Chondrocyte (in vitro differentiated cells): ENCODE measurements around the gene GPBAR1. TPM values are rescaled to one million over a fixed set of nuclear protein-coding genes. Genes with fewer than 3 reads are reported as not detected.
A peak's percentile ranks its signal among the peaks of the same experiment; 100 is the strongest.
"Not testable (repeated sequence)": the region's sequence is repeated elsewhere in the genome, so short reads cannot be mapped to it uniquely, and the experiment has no call there.

Experiments
- DNase-seq: peaks from one replicate; pipeline ENCODE4 v3.0.0; 2021; ENCODE audit warnings: mixed read lengths, low spot score
- H3K27ac Mint-ChIP-seq: one replicate; pipeline ENCODE4 v1.8.0; 2021; ENCODE audit warnings: mild to moderate bottlenecking, moderate library complexity, mixed read lengths; ENCODE audit not compliant: unreplicated experiment
- H3K27me3 Mint-ChIP-seq: 2 replicates; pipeline ENCODE4 v1.8.0; 2021; ENCODE audit warnings: low read depth, mixed read lengths
- H3K36me3 Mint-ChIP-seq: 2 replicates; pipeline ENCODE4 v1.8.0; 2021; ENCODE audit warnings: low read depth, mixed read lengths
- H3K4me1 Mint-ChIP-seq: 2 replicates; pipeline ENCODE4 v1.8.0; 2021; ENCODE audit warnings: low read depth, mild to moderate bottlenecking, mixed read lengths
- H3K4me3 Mint-ChIP-seq: one replicate; pipeline ENCODE4 v1.8.0; 2021; ENCODE audit warnings: mild to moderate bottlenecking, moderate library complexity, mixed read lengths; ENCODE audit not compliant: unreplicated experiment
- H3K9me3 Mint-ChIP-seq: 2 replicates; pipeline ENCODE4 v1.8.0; 2021; ENCODE audit warnings: low read depth, mixed read lengths
- CTCF ChIP-seq: fragments of 200-600 bp; sonication (generic); IDR thresholded peaks from 2 replicates; pipeline ENCODE4 v1.5.0; 2021; ENCODE audit warnings: antibody characterized with exemption, mild to moderate bottlenecking, moderate library complexity
- total RNA-seq: library from RNA; stranded (reverse); gene quantifications from 3 replicates; pipeline ENCODE4 v1.2.1, GENCODE V29; 2021

The GPBAR1 gene
- total RNA-seq, 1 donor from 2014 or later: 0.10 TPM

- no peak for DNase-seq
- Mint-ChIP-seq H3K4me1 (peaks cover 40% of the 10 kb centered on the region), H3K27me3 (no peaks in the 10 kb centered on the region), H3K9me3 (no peaks in the 10 kb centered on the region), H3K27ac (peak overlapping the region; percentile 90), H3K4me3 (peak overlapping the region; percentile 95), H3K36me3 (peaks cover 23% of the 10 kb centered on the region)
- no peak for TF ChIP-seq CTCF
Measured at GRCh38 chr2:218271865-218272530, 11.2 kb downstream of the GPBAR1 start.

- no peak overlapping the region for H3K4me3 Mint-ChIP-seq
- H3K27ac Mint-ChIP-seq: peak overlapping the region; percentile 84
Measured at GRCh38 chr2:218272531-218273212, 11.9 kb downstream of the GPBAR1 start.

DNA sequence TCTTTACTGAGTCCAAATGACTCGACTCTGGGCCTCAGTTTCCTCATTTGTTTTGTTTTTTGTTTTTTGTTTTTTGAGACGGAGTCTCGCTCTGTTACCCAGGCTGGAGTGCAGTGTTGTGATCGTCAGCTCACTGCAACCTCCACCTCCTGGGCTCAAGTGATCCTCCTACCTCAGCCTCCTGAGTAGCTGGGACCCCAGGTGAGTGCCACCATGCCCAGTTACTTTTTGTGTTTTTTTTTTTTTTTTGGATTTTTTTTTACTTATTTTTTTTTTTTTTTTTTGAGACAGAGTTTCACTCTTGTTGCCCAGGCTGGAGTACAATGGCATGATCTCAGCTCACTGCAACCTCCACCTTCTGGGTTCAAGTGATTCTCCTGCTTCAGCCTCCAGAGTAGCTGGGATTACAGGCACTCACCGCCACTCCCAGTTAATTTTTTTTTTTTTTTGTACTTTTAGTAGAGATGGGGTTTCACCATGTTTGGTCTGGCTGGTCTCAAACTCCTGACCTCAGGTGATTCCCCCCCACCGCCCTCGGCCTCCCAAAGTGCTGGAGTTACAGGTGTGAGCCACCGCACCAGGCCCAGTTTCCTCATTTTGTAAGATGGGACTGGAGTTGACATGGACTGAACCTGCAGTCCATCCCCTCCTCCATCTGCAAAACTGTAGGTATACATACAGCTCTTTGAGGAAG, 12.5 kb downstream of the GPBAR1 start:
- Mint-ChIP-seq H3K27ac (peak overlapping the region; percentile 84), H3K4me1 (peaks cover 36% of the 10 kb centered on the region), H3K36me3 (peaks cover 29% of the 10 kb centered on the region)
- not testable (repeated sequence) for H3K27me3 Mint-ChIP-seq, DNase-seq, H3K4me3 Mint-ChIP-seq, H3K9me3 Mint-ChIP-seq

More at GRCh38 chr2:218272531-218273212, 11.9 kb downstream of the GPBAR1 start:
- peak; percentile 93 for TF ChIP-seq CTCF
- no peaks in the 10 kb centered on the region for H3K27me3 Mint-ChIP-seq
- DNase-seq: no peak
- H3K36me3 Mint-ChIP-seq: peaks cover 27% of the 10 kb centered on the region
- no peaks in the 10 kb centered on the region for H3K9me3 Mint-ChIP-seq
- peaks cover 37% of the 10 kb centered on the region for H3K4me1 Mint-ChIP-seq

DNA sequence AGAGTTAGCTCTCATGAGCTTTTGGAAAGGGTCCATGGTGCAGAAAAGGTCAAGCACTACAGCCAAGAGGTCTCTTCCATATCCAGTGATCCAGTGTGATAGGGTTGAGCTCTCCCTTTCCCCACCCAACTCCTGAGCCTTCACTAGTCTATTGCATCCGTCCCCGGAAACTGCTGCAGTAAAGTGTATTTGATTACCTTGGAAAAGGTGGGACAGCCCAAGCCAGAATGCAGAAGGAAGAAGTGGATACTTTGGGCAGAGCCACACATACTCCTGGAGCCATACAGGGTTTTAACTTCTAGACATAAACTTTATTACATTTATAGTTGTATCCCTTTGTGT, 13.1 kb downstream of the GPBAR1 start:
- Mint-ChIP-seq H3K36me3 (peaks cover 30% of the 10 kb centered on the region), H3K9me3 (no peaks in the 10 kb centered on the region), H3K27ac (peak overlapping the region; percentile 51), H3K4me1 (peaks cover 34% of the 10 kb centered on the region), H3K4me3 (no peak overlapping the region), H3K27me3 (no peaks in the 10 kb centered on the region)
- no peak for TF ChIP-seq CTCF
- no peak for DNase-seq

- no peak overlapping the region for H3K4me3 Mint-ChIP-seq
- peaks cover 30% of the 10 kb centered on the region for H3K36me3 Mint-ChIP-seq
- no peak for TF ChIP-seq CTCF
- H3K27ac Mint-ChIP-seq: no peak overlapping the region
- DNase-seq: no peak
- H3K9me3 Mint-ChIP-seq: no peaks in the 10 kb centered on the region
- peaks cover 28% of the 10 kb centered on the region for H3K4me1 Mint-ChIP-seq
- no peaks in the 10 kb centered on the region for H3K27me3 Mint-ChIP-seq
Measured at GRCh38 chr2:218274586-218274985, 13.8 kb downstream of the GPBAR1 start.
